ENCODE results near the gene PCSK5.
"Not testable (repeated sequence)": the region's sequence is repeated elsewhere in the genome, so short reads cannot be mapped to it uniquely, and the experiment has no call there.

Gene PCSK5

GRCh38 chr9:76247426-76247825 is 357.0 kb downstream of the PCSK5 start:
- no peak for DNase-seq (ENCODE audit: low spot score)

DNA sequence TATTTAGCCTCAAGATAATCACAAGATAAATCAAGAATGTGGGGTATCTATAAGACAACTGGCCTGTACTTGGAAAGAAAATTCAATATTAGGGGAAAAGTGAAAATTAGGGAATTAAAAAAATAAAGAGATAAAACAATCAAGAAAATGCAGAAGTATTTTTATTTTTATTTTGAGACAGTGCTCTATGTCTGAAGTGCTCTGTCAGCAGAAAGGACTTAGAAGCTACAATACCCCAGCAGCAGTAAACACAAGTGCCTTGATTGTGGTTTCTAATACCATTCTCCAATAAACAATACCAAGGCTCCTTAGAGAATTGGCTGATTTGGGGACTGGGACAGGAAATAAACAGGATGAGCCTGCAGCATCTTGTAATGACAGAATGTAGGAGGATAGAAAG is 358.8 kb downstream of the PCSK5 start:
- DNase-seq (ENCODE audit: low spot score): no peak

- no peak for DNase-seq (ENCODE audit: low spot score)
Measured at GRCh38 chr9:76255781-76256455, 365.4 kb downstream of the PCSK5 start.

DNA sequence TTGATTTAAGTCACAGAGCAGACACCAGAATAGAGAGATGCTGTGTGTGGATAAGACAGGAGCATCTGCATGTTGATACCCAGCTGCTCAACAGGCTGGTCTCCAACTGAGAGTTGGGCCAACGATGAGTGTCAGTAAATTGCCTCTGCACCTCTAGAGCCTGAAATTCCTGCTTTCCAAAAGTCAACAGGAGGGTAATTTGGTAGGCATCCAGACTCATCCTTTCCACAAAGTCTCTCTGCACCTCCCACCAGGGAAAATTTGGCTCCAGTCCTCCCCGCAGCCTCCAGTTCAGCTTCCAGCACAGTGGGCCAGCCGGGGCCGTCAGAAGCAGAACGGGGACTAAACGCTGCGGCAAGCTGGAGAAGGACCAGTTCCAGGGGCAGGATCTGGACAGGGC is 366.8 kb downstream of the PCSK5 start:
- no peak for DNase-seq (ENCODE audit: low spot score)

- no peak for DNase-seq (ENCODE audit: low spot score)
Measured at GRCh38 chr9:76266649-76267283, 376.3 kb downstream of the PCSK5 start.

DNA sequence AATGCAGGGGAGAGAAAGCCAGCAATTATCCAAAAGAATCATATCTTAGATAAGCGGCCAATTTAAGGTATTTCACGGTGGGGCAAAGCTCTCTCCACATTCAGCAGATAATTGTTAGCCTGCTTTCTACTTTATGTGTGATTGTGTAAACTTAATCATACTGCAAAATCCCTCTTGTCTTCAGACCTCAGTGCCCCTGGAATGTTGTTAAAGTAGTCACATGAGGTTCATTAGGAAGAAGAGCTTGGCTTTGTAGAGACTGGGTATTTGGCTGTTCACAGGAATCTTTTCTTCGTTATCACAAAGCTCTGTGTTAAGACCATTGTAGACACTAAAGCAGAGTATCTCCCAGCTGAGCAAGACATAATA is 376.8 kb downstream of the PCSK5 start:
- DNase-seq (ENCODE audit: low spot score): peak; percentile 19

DNA sequence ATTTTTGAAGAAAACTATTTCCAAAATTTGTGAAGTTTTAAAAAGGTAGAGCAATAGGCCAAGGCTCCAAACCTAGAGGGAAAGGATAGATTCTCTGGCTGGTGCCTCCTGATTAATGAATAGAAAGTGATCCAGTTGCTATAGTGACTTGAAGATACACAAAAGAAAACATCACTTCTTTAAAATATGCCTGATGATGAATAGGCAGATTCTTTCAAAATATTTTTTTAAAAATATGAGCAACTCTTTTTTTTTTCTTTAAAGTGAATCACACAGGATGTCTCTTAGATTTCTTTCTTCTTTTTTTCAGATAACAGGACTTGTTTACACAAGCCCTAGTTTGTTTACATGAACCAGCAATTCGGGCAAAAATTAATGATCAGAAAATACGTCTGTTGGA is 379.3 kb downstream of the PCSK5 start:
- no peak for DNase-seq (ENCODE audit: low spot score)

DNA sequence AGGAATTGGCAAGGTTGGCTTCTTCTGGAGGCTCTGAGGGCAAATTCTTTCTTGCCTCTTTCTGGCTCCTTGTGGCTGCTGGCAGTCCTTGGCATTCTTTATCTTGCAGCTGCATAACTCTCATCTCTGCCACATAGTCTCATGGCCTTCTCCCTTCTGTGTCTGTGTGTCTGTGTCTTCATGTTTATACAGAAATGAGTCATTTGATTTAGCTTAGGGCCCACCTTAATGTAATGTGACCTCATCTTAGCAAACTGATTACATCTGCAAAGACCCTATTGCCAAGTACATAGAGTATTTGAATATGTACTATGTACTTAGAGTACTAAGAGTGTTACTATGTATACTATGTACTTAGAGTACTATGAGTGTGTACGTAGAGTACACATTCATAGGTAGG is 381.3 kb downstream of the PCSK5 start:
- DNase-seq (ENCODE audit: low spot score): no peak

- no peak for DNase-seq (ENCODE audit: low spot score)
Measured at GRCh38 chr9:76289042-76289441, 398.6 kb downstream of the PCSK5 start.

GRCh38 chr9:76289703-76290102 is 399.2 kb downstream of the PCSK5 start:
- DNase-seq (ENCODE audit: low spot score): no peak

DNA sequence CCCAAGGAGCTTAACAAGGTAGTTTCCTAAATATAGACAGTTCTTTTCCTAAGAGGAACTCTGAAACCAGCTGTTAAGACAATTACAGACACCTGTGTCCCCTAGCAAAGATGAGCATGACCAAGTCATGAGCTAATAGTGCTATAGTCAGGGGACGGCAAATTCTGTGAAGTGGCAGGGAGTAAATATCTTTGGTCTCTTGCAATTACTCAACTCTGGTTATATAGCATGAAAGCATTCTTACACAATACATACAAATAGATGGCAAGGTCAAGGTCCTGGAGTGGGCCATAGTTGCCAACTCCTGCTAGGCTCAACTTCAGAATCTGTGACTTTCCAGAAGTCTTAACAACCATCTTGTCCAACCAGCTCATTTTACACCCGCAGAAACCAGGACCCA is 400.1 kb downstream of the PCSK5 start:
- DNase-seq (ENCODE audit: low spot score): no peak

DNA sequence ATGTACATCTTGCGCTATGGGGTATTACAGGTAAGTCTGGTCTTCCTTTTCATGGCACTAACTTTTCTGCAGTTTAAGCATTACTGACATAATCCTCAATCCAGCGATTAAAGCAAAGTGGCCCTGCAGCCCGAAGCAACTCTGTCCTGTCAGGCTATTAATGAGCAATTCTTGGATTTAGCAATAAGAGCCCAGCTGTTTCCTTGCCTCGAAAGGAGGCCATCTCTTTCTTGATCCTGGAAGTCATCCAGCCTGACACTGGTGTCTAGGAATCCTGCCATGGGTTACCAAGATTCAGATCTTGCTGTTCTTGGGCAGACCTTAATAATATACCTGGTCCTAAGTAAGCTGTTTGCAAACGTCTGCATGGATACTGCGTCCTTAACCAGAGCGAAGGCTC is 401.8 kb downstream of the PCSK5 start:
- no peak for DNase-seq (ENCODE audit: low spot score)

GRCh38 chr9:76292658-76293057 is 402.2 kb downstream of the PCSK5 start:
- DNase-seq (ENCODE audit: low spot score): no peak

GRCh38 chr9:76294301-76294700 is 403.8 kb downstream of the PCSK5 start:
- DNase-seq (ENCODE audit: low spot score): no peak

DNA sequence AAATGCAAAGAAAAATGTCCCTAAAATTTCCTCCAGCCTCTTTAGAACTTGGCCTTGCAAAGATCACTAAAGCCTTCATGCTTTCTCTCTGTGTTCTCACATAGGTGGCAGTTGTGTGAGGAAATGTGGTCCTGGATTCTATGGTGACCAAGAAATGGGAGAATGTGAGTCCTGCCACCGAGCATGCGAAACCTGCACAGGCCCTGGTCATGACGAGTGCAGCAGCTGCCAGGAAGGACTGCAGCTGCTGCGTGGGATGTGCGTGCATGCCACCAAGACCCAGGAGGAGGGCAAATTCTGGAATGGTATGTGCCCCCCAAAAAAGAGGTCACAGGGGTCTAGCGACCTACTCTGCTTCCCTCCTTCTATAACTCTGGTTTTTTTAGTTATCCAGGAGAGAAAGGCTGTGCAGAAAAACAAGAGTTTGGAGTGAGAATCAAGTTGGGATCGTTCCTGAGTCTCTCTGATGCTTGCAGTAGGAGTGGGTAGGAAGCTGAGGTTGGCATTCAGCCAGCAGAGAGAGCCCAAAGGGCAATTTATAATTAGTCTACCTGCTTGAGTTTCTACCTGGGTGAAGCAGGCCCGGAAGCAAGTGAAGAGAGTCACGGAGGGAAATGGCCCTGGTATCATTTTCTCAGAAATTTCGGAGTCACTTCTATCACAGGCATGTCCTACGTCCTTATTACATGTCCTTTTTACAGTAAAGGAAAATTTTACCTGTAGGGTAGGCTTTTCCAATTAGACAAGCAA is 406.3 kb downstream of the PCSK5 start:
- DNase-seq (ENCODE audit: low spot score): peak; percentile 16

- DNase-seq (ENCODE audit: low spot score): peak; percentile 47
Measured at GRCh38 chr9:76297721-76298239, 407.3 kb downstream of the PCSK5 start.

GRCh38 chr9:76298521-76299144 is 408.2 kb downstream of the PCSK5 start:
- peak; percentile 26 for DNase-seq (ENCODE audit: low spot score)

- no peak for DNase-seq (ENCODE audit: low spot score)
Measured at GRCh38 chr9:76302543-76302942, 412.1 kb downstream of the PCSK5 start.

- DNase-seq (ENCODE audit: low spot score): peak; percentile 67
Measured at GRCh38 chr9:76302947-76303550, 412.6 kb downstream of the PCSK5 start.

GRCh38 chr9:76307047-76307446 is 416.6 kb downstream of the PCSK5 start:
- not testable (repeated sequence) for DNase-seq (ENCODE audit: low spot score)

GRCh38 chr9:76310577-76310976 is 420.1 kb downstream of the PCSK5 start:
- no peak for DNase-seq (ENCODE audit: low spot score)

DNA sequence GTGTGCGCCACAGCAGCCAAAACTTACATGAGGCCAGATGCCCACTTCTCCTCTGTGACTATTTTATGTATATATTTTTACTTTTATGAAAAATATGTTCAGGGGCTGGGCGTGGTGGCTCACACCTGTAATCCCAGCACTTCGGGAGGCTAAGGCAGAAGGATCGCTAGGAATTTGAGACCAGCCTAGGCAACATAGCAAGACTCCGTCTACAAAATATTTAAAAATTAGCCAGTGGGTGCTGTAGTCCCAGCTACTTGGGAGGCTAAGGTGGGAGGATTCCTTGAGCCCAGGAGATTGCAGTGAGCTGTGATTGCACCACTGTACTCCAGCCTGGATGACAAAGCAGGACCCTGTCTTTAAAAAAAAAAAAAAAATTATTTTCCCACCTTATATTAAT is 420.5 kb downstream of the PCSK5 start:
- DNase-seq (ENCODE audit: low spot score): no peak

Measured in kidney tubule cell (primary cell).